GM18520 (cell line): ENCODE results near the gene FFAR1.

Source experiments
- ATAC-seq: cut with Tn5 transposase; IDR thresholded peaks from one replicate; pipeline ENCODE4 v1.9.1; 2021; ENCODE audit not compliant: unreplicated experiment

FFAR1 gene

DNA sequence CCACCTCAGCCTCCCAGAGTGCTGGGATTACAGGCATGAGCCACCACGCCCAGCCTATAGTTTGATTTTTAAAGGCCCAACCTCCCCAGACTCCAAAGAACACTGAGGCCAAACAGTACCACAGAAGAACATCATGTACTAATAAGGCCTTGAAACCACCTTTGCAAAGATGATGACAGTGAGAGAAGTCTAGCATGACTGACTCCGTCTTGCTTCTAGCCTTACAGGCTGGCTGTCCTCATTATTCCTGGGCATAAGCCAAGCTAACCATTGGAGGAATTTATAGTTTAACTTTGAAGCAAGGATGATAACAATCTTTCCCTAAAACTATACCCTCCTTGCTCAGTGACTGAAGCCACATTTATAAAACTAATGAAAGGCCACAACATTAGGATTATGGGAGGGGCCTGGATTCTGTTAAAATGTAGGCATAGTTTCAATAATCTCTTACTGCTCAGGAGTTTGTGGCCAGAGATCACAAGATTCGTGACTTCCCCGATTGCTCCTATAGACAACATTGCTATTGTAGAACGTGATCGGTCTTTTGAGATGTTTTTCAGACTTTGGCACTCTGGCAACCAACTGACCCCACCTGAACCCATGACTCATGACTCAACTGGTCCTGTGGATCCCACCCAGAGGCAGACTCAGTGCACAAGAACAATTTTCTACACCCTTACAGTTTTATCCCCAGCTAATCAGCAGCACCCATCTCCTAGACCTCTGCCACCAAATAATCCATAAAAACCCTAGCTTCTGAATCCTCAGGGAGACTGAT is 40.8 kb downstream of the FFAR1 start:
- no peak for ATAC-seq

DNA sequence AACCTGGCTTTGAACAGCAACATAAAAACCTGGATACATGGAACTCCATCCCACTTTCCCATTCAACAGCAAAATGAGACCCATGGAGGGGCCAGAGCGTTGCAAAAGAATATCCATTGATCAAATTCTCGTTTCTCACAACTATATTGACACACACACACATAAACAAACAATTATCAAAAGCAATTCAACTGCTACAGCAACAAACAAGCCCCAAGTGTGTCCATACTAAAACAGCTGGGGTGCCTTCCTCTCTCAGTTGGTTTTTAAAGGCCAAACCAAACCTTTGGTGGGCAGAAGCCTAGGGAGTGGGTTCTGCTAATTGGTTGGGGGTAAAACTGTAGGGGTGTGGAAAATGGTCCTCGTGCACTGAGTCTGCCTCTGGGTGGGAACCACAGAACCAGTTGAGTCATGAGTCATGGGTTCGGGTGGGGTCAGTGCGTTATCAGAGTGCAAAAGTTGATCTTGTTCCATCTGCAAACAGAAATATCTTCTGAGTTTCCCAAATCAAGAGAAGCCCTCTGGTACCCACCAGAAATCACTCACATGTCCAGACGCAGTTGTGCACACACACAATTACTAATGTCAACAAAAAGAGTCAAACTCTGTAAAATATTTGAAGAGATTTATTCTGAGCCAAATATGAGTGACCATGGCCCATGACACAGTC is 41.6 kb downstream of the FFAR1 start:
- no peak for ATAC-seq

DNA sequence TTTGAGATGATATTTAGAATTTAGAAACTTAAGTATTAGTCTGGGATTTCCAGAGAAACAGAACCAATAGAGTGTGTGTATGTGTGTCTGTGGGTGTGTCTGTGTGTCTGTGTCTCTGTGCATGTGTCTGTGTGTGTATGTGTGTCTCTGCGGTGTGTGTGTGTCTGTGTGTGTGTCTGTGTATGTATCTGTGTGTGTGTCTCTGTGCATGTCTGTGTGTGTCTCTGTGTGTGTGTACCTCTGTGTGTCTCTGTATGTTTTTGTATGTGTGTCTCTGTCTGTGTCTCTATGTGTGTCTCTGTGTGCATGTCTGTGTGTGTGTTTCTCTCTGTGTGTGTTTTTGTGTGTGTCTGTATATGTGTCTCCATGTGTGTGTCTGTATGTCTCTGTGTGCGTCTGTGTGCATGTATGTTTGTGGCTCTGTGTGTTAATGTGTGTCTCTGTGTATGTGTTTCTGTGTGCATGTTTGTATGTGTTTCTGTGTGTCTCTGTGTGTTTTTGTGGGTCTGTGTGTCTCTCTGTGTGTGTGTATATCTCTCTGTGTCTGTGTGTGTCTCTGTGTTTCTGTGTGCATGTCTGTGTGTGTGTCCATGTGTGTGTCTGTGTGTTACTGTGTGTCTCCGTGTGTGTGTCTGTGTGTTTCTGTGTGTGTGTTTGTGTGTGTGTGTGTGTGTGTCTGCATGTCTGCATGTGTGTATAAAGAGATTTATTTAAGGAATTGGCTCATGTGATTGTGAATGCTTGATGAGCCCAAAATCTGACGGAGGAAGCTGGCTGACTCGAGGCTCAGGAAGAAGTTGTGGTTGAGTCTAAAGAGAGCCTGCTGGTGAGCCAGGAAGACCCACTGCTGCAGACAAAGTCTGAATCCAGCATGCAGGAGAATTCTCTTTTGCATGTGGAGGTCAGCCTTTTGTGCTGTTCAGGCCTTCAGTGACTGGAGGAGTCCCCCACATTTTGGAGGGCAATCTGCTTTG is 45.3 kb downstream of the FFAR1 start:
- no peak for ATAC-seq

DNA sequence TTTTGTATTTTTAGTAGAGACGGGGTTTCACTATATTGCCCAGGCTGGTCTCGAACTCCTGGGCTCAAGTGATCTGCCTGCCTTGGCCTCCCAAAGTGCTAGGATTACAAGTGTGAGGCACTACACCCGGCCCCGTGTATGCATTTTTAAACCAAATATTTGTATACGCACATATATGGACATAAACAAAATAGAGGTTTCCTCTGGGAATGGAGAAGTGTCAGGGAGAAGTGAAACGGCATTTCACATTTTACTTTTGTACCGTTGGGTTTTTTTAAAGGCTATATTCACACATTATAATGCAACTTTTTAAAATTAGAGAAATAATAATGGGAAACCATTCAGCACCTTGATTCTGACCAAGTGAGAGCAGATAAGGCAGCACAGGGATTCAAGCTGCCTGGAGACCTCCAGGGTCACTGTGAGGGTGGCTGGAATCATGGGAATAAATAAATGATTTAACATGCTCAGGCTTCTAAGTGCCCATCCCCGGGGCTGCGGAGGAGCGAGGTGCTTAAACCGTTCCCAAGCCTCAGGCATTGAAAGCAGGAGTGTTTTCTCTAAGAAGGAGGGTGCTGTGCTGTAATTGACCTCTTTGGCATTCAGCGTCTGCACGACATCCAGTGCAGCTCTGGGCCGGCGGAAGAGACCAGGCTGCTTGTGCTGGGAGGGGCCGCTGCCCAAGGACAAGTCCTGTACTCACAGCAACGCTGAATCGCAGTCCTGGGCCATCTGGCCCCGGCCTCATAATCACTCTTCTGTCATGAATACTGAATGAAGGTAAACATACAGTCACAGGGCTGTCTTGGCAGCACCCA is 47.9 kb downstream of the FFAR1 start:
- no peak for ATAC-seq

DNA sequence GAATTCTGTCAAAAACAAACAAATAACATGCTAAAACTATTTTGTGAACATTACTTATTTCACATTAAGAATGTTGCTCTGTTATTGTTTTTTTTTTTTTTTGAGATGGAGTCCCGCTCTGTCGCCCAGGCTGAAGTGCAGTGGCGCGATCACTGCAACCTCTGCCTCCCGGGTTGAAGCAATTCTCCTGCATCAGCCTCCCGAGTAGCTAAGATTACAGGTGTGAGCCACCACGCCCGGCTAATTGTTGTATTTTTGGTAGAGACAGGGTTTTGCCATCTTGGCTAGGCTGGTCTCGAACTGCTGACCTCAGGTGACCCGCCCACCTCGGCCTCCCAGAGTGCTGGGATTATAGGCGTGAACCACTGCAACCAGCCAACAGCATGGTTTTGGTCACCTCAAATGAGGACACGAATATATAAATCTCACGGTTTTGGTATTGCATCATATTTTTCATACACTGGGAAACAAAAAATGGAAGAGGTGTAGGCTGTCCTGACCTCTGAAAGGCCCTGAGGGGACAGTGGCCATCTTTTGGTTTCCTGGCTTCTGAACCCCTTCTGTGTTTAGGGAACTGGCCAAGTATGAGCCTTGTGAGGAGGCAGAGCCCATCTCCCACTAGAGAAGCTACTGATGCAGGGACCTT is 48.7 kb downstream of the FFAR1 start:
- ATAC-seq = no peak

DNA sequence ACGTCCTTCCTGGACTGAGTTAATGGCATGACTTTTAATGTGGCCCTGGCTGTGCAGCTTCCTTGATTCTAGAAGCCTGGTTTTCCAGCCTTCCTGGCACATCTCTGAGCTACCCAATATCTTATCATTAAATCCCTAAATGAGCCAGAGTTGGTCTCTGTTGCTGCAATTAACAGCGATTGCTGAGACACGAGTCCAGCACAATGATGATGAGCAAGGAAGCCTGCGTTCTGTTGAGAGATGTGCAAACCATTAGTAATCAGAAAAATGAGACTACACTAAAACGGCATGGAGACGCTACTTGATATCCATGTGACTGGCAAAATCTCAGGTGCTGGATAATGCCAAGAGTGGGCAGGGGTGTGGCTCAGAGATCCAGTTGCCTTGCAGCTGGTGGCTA is 49.4 kb downstream of the FFAR1 start:
- no peak for ATAC-seq
